Measurements from ENCODE around the gene ZNF84.

Gene ZNF84

DNA sequence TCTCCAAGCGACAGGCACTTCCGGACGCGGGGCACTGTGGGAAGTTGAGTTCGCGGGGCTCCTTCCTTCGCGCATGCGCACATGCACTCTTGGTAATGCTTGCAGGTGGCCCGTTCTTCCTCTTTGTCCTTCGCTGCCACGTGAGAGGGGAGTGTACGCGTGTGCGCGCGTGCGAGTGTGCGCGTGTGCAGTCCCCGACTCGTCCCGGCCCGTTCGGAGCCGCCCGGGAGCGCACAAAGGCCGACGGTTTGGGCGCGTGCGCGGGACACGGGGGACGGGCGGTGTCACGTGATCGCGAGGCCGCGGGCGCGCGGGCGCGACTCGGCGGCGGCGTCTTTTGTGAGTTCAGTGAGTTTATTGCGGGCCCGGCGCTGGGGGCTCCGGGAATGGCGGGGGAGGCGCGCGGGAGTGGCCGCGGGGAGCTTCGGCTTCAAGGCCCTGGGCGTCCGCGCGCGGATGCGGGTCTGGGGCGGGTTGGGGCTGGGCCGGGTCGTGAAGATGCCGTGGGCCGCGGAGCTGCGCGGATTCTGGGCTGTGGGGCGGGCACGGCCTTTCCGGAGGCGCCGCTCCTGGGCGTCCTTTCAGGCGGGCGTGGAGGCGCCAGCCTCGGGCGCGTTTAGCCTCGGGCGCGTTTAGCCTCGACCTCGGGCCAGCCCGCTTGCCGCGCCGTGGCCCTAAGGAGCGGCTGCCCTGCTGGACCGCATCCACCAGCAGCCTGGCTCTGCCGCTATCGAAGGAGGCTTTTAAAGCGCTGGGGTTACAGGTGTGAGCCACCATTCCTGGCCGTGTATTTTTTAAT is at the start of gene ZNF84:
Gene ZNF84, plus strand, starts transcription at position 303 of the 799 bp plus-strand sequence. CDS start 3,959 bp downstream, outside the sequence.
- DNase-seq (ENCODE audit: insufficient read length, low spot score), result peak; percentile 31
- TF ChIP-seq, protein P1, sequence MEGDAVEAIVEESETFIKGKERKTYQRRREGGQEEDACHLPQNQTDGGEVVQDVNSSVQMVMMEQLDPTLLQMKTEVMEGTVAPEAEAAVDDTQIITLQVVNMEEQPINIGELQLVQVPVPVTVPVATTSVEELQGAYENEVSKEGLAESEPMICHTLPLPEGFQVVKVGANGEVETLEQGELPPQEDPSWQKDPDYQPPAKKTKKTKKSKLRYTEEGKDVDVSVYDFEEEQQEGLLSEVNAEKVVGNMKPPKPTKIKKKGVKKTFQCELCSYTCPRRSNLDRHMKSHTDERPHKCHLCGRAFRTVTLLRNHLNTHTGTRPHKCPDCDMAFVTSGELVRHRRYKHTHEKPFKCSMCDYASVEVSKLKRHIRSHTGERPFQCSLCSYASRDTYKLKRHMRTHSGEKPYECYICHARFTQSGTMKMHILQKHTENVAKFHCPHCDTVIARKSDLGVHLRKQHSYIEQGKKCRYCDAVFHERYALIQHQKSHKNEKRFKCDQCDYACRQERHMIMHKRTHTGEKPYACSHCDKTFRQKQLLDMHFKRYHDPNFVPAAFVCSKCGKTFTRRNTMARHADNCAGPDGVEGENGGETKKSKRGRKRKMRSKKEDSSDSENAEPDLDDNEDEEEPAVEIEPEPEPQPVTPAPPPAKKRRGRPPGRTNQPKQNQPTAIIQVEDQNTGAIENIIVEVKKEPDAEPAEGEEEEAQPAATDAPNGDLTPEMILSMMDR (IDR thresholded peaks at IDR 0.05; ENCODE audit: insufficient read depth, missing control alignments), result no peak
- FAIRE-seq, result no peak

DNA sequence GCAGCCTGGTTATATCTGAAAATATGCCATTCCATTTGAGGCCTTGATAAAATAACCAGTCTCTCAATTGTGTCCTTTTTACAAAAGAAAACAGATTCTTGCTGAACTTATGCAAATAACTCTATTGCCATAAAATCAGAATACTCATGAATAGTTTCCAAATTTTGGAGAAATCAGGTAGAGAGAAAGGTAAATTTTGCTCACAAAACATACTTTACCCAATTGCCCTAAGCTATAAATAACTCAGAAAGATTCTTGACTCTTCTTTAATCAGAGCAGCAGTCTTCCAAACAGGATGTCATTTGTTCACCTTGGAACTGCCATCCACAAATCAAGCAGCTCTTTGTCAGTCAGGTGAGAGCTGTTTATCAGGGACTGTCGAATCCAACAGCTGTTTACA is 38.6 kb upstream of the ZNF84 start:
- no peak for DNase-seq (ENCODE audit: insufficient read length, low spot score)
- no peak for FAIRE-seq
- TF ChIP-seq, protein P1 (IDR thresholded peaks at IDR 0.05; ENCODE audit: insufficient read depth, missing control alignments), result no peak

DNA sequence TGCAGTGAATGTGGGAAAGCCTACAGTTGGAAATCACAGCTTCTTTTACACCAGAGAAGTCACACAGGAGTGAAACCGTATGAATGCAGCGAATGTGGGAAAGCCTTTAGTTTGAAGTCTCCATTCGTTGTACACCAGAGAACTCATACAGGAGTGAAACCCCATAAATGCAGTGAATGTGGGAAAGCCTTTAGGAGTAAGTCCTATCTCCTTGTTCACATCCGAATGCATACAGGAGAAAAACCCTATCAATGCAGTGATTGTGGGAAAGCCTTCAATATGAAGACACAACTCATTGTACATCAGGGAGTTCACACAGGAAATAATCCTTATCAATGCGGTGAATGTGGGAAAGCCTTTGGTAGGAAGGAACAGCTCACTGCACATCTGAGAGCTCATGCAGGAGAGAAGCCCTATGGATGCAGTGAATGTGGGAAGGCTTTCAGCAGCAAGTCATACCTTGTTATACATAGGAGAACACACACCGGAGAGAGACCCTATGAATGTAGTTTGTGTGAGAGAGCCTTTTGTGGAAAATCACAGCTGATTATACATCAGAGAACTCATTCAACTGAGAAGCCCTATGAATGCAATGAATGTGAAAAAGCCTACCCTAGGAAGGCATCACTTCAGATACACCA is 26.5 kb upstream of the ZNF84 start:
- TF ChIP-seq, protein P1 (IDR thresholded peaks at IDR 0.05; ENCODE audit: insufficient read depth, missing control alignments), result no peak
- DNase-seq (ENCODE audit: insufficient read length, low spot score), result no peak
- no peak for FAIRE-seq

DNA sequence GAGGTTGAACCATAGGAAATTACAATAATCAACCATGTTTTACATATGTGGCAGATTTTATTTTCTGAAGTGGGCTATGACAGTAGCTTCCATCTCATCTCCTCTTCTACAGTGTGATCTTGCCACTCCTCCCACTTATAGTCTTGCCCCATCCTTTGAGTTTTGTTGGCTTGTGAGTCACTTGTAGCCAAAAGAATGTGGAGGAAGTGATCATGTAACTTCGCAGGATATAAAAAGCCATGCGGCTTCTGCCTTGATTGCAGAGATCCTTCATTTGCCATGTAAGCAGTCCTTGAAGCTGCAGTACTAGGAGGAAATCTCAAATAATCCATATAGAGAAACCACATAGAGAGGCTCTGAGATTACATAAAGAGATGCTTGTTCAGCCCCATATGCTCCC is 13.7 kb upstream of the ZNF84 start:
- no peak for FAIRE-seq
- TF ChIP-seq, protein P1 (IDR thresholded peaks at IDR 0.05; ENCODE audit: insufficient read depth, missing control alignments), result no peak
- DNase-seq (ENCODE audit: insufficient read length, low spot score), result no peak

DNA sequence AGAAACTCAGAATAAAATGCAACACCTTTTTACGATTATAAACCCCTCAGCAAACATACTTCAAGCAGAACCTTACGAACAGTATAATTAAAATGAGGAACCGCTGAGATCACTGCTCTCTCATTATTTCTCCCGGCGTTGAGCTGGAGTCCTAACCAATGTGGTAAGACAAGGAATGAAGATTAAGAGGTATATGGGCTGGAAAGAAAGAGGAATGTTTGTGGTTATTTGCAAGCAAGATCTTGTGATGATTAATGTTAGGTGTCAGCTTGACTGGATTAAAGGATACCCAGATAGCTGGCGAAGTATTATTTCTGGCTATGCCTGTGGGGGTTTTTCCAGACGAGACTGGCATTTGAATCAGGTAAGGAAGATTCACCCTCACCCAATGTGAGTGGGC is 10.3 kb upstream of the ZNF84 start:
- DNase-seq (ENCODE audit: insufficient read length, low spot score) (no peak), FAIRE-seq (no peak)
- TF ChIP-seq, protein P1 (IDR thresholded peaks at IDR 0.05; ENCODE audit: insufficient read depth, missing control alignments), result no peak

DNA sequence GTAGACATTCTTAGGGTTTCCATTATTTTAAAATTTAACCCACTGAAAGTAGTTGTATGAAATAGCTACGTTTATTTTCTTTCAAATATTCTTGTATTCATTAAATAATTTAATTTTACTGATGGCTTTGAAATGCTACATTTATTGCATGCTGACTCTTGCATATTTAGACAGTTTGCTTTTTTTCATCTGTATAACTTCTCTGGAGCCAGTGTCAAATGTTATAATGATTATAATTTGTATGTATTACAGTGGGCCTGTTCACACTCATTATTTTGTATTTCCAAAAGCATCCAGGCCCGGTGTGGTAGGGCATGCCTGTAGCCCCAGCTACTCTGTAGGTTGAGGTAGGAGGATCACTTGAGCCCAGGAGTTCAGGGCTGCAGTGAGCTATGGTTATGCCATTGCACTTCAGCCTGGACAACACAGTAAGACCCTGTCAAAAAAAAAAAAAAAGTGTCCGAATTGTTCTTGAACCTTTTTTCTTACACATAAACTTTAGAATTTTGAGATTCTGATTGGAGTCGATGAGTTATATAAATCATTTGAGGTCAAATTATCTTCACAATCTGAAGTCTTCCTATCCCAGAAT is 905 bp downstream of the ZNF84 start:
- FAIRE-seq (no peak), DNase-seq (ENCODE audit: insufficient read length, low spot score) (no peak)
- TF ChIP-seq, protein P1 (IDR thresholded peaks at IDR 0.05; ENCODE audit: insufficient read depth, missing control alignments), result no peak

All from D721Med (cell line).